GM19324 (cell line): Measurements from ENCODE around the gene CCDC121.
"Not testable (repeated sequence)": the region's sequence is repeated elsewhere in the genome, so short reads cannot be mapped to it uniquely, and the experiment has no call there.

Source experiments
- ATAC-seq: cut with Tn5 transposase; IDR thresholded peaks from one replicate; pipeline ENCODE4 v1.9.1; 2021; ENCODE audit warnings: mild to moderate bottlenecking, moderate library complexity; ENCODE audit not compliant: unreplicated experiment, low FRiP score

Gene CCDC121

DNA sequence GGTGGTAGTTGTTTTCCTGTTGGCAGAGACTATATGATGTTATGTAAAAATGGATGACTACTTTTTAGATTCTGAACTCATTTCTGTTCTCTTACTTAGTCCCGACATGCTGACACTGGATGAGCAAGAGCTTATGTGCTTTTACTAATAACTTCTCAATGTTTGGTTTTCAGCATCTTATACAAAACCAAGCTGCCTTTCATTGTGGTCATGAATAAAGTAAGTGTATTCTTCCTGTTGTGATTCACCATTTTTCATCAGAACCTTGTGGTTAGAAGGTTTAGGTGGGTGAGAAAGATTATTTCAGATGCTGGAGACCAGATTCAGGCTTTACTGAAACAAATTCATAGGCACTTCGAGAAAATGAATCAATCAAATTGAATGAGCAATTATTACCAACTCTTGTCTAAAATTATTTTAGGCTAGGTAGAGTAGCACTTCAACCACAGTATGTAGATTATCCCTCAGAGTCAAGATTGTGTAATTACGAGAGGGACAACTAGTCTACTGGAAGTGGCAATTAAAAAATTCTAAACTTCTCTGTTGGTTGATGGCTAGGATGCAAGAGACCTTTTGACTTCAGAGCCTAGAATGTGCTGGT lies 9.3 kb upstream of the CCDC121 start:
- no peak for ATAC-seq

- ATAC-seq: no peak
Measured at GRCh38 chr2:27636766-27637165, 8.0 kb upstream of the CCDC121 start.

- ATAC-seq: no peak
Measured at GRCh38 chr2:27634291-27634690, 5.5 kb upstream of the CCDC121 start.

- ATAC-seq: not testable (repeated sequence)
Measured at GRCh38 chr2:27630257-27630656, 1.4 kb upstream of the CCDC121 start.

DNA sequence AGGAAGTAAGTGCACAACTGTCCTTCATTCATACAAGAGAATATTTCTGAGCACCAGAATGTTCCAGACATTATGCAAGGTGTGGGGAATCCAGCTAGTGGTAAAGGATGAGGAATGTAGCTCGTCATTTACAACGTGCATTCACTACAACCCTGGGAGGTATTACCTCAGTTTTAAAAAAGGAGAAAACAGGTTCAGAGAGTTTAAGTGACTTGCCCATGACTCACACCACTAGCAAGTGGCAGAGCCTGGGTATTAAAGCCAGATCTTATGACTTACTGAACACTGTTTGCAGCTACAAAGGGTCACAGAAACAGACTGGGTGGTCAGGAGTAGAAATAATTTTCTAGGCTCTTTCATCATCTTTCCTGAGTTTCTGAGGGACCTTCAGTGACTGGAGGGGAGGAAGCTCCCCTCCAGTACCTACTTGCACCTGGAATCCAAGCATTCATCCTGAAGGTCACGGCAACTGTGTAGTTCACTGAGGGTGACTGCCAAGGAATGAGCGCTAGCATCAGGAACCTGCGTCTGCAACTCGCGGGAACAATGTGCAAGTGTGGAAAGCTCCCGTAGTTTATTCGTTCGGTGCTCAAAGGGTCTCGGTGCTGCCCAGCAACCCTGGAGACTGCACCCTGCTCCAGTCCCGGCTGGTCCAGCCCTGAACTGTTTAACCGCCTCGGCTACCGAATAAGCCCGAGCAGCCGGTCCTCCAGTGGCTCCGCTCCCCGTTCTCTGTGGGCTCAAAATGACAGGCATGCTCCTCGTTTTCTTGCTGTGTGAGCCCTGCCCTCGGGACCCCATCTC lies 647 bp downstream of the CCDC121 start:
- peak; percentile 19 for ATAC-seq

- not testable (repeated sequence) for ATAC-seq
Measured at GRCh38 chr2:27626921-27627320, 1.9 kb downstream of the CCDC121 start.

DNA sequence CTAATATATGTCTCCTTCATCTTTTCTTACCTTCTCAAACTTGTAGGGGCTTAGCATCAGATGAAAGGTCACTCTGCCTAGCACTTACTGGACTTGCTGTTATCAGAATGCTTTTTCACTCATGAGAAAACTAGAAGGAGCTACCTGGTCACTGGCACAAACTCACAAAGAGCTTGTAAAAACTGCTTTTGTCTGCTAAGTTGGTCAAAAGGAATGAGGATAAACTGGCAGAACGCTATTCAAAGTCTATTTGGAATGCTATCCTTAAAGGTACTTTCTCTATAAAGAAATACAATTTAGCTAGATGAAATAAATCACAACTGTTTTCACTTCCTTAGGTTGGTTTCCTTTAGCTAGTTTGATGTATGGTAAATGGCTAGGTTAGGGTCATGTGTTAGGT lies 2.5 kb downstream of the CCDC121 start:
- not testable (repeated sequence) for ATAC-seq

GRCh38 chr2:27624943-27625342 lies 3.9 kb downstream of the CCDC121 start:
- no peak for ATAC-seq

- ATAC-seq: no peak
Measured at GRCh38 chr2:27622921-27623384, 5.9 kb downstream of the CCDC121 start.

DNA sequence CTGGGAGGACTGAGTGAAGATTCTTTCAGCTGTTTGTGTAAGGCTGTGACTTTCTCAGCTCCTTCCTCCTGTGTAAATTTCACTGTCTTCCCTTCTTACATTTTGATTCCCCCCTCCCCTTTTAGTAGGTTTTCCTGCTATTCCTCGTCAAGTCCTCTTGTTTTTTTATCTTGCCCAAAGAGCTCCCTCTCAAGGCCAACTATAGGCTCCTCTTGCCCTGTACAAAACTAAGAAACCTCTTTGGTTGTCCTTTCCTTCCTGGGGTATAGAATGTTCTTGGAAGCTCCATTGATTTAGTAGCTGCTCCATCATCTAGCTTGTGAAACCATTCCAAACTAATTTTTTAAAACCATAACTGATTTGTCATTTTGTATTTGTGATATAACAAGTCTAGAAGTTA lies 7.3 kb downstream of the CCDC121 start:
- ATAC-seq: no peak

DNA sequence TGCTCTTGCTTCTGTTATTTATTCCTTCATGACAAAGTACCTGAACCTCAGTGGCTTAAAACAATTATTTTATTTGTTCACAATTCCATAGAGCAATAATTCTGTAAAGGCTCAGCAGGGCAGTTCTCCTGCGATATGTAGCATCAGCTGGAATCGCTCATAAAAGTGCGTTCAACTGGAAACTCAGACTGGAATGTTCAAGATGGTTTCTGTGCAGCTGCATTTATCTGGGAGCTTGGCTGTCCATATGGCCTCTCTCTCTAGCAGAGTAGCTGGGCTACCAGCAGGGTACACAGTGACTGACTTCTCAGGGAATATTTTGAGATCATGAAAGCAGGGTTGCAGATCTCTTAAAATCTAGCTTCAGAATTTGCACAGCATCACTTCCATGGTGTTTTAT lies 13.5 kb downstream of the CCDC121 start:
- no peak for ATAC-seq

DNA sequence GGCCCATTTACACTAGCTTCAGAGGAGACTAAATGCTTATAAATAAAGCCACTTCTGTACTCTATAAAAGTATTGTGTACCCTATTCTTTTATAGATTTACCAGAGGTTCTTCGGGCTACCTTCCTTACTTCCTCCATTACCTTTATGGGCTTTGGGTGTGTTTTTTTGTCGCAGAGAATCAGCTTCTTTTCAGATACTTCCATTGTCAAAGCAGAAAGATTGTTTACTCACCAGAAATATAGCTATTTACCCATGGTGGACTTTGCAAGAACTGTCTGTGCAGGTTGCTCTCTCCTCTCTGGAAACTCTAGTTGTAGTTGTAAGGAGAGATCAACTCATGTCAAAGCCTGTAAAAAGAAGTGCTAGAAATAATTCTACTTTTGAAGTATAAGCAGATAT lies 14.8 kb downstream of the CCDC121 start:
- ATAC-seq: no peak

DNA sequence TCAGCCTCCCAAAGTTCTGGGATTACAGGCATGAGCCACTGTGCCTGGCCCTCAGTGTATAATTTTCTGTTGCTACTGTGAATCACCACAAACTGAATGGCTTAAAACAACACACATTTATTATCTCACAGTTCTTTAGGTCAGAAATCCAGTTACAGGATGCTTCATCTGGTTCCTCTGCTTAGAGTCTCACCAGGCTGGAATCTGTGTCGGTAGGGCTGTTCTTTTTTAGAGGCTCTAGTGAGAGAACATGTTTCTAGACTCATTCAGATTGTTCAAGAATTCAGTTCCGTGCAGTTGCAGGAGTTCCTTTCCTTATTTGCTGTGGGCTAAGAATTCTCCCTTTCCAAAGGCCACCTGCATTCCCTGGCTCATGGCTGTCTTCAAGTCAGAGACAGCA lies 22.2 kb downstream of the CCDC121 start:
- ATAC-seq: no peak

DNA sequence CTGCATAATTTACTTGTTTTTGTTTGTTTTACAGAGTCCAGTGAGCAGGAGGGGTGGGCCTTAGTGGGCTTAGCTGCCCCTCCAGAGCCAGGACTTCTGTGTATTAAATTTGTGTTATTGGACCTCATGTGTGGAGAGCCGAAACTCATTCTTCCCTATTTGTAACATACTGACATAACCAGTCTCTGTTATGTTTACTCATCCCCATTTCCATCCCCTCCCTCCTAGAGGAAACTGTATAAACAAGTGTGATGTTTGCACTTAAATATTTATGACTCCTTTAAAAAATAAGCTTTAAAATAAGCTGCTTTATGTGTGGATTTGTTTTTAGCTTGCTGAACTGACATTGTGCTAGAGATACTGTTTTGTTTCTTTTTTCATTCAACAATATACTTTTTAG lies 32.2 kb downstream of the CCDC121 start:
- ATAC-seq: no peak

- not testable (repeated sequence) for ATAC-seq
Measured at GRCh38 chr2:27595412-27595811, 33.4 kb downstream of the CCDC121 start.

GRCh38 chr2:27594020-27594703 lies 34.6 kb downstream of the CCDC121 start:
- ATAC-seq: not testable (repeated sequence)

GRCh38 chr2:27593240-27593639 lies 35.6 kb downstream of the CCDC121 start:
- no peak for ATAC-seq

DNA sequence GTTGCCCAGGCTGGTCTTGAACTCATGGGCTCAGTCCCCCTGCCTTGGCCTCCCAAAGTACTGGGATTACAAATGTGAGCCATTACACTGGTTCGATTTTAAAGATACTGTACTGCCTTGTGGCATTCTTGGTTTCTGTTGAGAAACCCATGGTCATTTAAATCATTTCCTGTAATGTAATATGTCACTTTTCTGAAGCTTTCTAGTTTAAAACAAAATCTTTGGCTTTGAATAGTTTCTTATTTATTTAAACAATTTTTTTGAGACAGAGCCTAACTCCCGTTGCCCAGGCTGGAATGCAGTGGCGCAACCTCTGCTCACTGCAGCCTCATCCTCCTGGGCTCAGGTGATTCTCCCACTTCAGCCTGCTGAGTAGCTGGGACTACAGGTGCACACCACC lies 37.1 kb downstream of the CCDC121 start:
- ATAC-seq: no peak

GRCh38 chr2:27588308-27588707 lies 40.5 kb downstream of the CCDC121 start:
- no peak for ATAC-seq

- no peak for ATAC-seq
Measured at GRCh38 chr2:27587025-27587424, 41.8 kb downstream of the CCDC121 start.

DNA sequence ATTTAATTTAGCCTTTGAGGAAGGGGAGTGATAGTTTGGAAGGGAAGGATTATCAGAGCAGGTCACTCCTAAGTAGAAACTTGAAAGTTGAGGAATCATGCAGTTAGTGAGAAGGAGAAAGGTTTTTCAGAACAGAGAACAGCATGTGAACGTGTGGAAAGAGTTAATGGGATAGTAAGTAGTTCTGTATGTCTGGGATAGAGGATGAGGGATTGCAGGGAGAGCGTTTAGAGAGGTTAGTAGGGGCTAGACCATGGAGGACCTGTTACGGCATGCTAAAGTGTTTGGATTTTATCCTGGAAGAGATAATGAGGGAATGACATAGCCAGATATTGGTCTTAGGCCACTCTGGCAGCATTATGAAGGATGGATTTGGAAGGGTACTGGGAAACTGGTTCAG lies 44.2 kb downstream of the CCDC121 start:
- ATAC-seq: no peak
